Prostate gland (tissue), 2 donors: Measurements from ENCODE around the gene NT5C1B. TPM values are rescaled to one million over a fixed set of nuclear protein-coding genes. Genes with fewer than 3 reads are reported as not detected.

Experiments
- DNase-seq: peaks from one replicate; pipeline ENCODE4 v3.0.0-alpha.2; 2019; ENCODE audit warnings: low spot score
- H3K27ac ChIP-seq, 2 donors: fragments of 200-600 bp; sonication (generic); 2 replicates each; pipeline ENCODE4 v1.5.1; 2017 to 2019
- H3K27me3 ChIP-seq: fragments of 200-600 bp; sonication (generic); replicated peaks from 2 replicates; pipeline ENCODE4 v1.5.1; 2019; ENCODE audit not compliant: insufficient read depth
- H3K36me3 ChIP-seq, 2 donors: fragments of 200-600 bp; sonication (generic); 1 replicate in 1 of 2; 2 replicates in 1 of 2; pipeline versions ENCODE4 v1.5.1 to v1.8.1; 2017 to 2019
- H3K4me1 ChIP-seq: fragments of 200-600 bp; sonication (generic); replicated peaks from 2 replicates; pipeline ENCODE4 v1.5.1; 2019
- H3K4me3 ChIP-seq, 2 donors: fragments of 200-600 bp; sonication (generic); 2 replicates each; pipeline ENCODE4 v1.5.1; 2017 to 2019
- H3K9me3 ChIP-seq: fragments of 200-600 bp; sonication (generic); 2 replicates; pipeline ENCODE4 v1.5.1; 2017
- CTCF ChIP-seq, 4 experiments: fragments of 200-600 bp in 2 of 4; fragments of 450-650 bp in 2 of 4; sonication (generic) in 2 of 4; IDR thresholded peaks; 1 replicate in 3 of 4; 2 replicates in 1 of 4; pipeline ENCODE4 v1.5.1; 2016 to 2019; ENCODE audit warnings: antibody characterized with exemption in 4 of 4, mild to moderate bottlenecking in 2 of 4, moderate library complexity in 2 of 4
- POLR2A ChIP-seq: fragments of 450-650 bp; IDR thresholded peaks from one replicate; pipeline ENCODE4 v1.6.1; 2016; ENCODE audit warnings: antibody characterized with exemption, mild to moderate bottlenecking
- POLR2AphosphoS5 ChIP-seq: sonication (generic); formaldehyde crosslinking; IDR thresholded peaks from one replicate; pipeline ENCODE4 v1.6.1; 2017; ENCODE audit warnings: antibody characterized with exemption
- WGBS: methylation state at CpG from one replicate; pipeline ENCODE4 v1.1.5; 2018; 5-methylcytosine and 5-hydroxymethylcytosine counted together
- intact Hi-C: fragments of 100-400 bp; cut with DNase I; formaldehyde crosslinking; loops from one replicate; pipeline ENCODE4 v1.14.2; 2022
- total RNA-seq, 2 donors: library from RNA; depleted of rRNA; stranded (reverse); fragments of >200 nt; gene quantifications; one replicate each; pipeline ENCODE4 v1.1.0, GENCODE V29; 2016

Gene NT5C1B
- total RNA-seq, 2 donors from 2014 or later = 4.8 TPM; not detected in 1

DNA sequence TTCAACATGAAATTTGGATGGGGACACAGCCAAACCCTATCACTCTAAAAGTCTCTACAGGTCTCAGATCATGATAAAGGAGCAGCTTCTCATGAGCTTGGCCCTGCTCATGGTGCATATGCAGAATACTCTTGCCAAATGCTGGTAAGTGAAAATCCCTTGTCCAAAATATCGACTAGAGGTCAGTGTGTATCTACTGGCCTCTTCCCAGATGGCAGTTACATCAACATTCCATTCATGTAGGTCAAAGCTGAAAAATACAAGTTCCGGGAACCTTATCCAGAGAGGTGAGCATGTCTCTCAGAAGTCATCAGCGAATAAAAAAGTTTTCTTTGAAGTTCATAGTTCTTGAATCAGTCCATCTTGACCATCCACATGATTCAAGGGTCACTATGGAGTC, 7.6 kb upstream of the NT5C1B start:
- no peak overlapping the region for H3K27ac ChIP-seq
- DNase-seq = no peak
- intact Hi-C loops = no loop called here
- H3K4me3 ChIP-seq = no peak overlapping the region
- WGBS = 93% methylated on average over 3 of the region's 3 CpGs
- no peaks in the 10 kb centered on the region for H3K27me3 ChIP-seq
- TF ChIP-seq POLR2AphosphoS5 (no peak), CTCF (IDR thresholded peaks at IDR 0.05) (no peak), POLR2A (no peak)
- no peaks in the 10 kb centered on the region for H3K9me3 ChIP-seq
- H3K36me3 ChIP-seq = no peaks in the 10 kb centered on the region
- H3K4me1 ChIP-seq = no peaks in the 10 kb centered on the region

DNA sequence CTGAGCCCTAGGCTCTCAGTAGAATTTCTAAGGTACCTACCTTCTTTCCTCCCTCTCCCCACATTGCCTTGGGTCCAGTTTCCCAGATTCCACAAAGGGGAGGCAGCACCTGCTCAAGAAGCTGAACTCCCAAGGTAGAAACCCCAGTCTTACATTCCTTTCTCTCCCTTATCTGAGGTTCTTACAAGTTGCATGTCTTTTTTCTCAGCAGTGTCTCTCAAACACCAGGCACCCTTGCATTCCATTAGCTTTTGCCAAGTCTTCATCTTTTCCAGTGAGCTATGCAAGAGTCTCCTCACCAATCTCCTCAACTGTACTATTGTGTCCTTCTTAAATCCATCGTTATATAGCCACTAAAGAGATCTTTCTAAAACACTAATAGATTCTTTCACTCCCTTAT, 4.1 kb upstream of the NT5C1B start:
- TF ChIP-seq CTCF (IDR thresholded peaks at IDR 0.05) (no peak), POLR2AphosphoS5 (no peak), POLR2A (no peak)
- no peak for DNase-seq
- H3K4me3 ChIP-seq = no peak overlapping the region
- H3K36me3 ChIP-seq = no peaks in the 10 kb centered on the region
- intact Hi-C loops = no loop called here
- no peak overlapping the region for H3K27ac ChIP-seq
- H3K4me1 ChIP-seq = no peaks in the 10 kb centered on the region
- H3K9me3 ChIP-seq = no peaks in the 10 kb centered on the region
- WGBS = 97% methylated on average over 1 of the region's 1 CpG
- no peaks in the 10 kb centered on the region for H3K27me3 ChIP-seq

DNA sequence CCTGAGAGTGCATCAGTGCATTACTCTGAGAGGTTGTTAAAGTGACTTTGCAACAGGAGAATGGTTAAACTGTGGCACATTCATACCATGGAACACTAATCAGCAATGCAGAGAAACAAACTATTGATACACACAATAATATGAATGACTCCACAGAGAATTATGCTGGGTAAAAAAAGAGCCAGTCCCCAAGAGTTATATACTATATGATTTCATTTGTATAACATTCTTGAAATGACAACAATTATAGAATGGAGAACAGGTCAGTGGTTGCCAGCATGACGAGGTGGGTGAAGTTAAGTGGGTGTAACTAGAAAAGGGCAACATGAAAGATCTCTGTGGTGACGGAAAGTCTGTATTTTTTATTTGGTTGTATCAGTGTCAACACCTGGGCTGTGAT, 3.0 kb upstream of the NT5C1B start:
- Histone ChIP-seq H3K36me3 (no peaks in the 10 kb centered on the region), H3K27ac (no peak overlapping the region), H3K9me3 (no peaks in the 10 kb centered on the region), H3K27me3 (no peaks in the 10 kb centered on the region), H3K4me1 (no peaks in the 10 kb centered on the region), H3K4me3 (no peak overlapping the region)
- DNase-seq = no peak
- intact Hi-C loops = no loop called here
- WGBS = 92% methylated on average over 2 of the region's 2 CpGs
- no peak for TF ChIP-seq POLR2AphosphoS5
- no peak for TF ChIP-seq CTCF (IDR thresholded peaks at IDR 0.05)
- TF ChIP-seq POLR2A = no peak

DNA sequence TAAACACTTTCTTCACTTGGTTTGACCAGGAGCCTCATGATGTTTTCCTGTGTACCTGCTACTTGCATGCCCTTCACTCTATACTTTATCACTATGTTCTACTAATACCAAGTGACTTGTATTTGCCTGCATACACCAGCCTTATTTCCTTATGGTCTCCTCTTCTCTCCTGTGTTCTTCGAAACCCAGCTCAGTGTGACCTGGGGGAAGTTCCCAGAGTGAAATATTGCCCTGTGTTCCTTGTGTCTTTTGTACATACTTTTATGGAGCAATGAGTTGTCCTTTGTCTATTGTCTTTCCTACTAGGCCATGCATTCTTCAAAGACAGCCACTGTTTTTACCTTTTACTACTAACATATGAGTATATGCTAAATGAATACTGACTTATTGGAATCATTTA, 567 bp downstream of the NT5C1B start:
- Histone ChIP-seq H3K27ac (no peak overlapping the region), H3K4me1 (no peaks in the 10 kb centered on the region), H3K9me3 (no peaks in the 10 kb centered on the region), H3K4me3 (no peak overlapping the region), H3K36me3 (no peaks in the 10 kb centered on the region), H3K27me3 (no peaks in the 10 kb centered on the region)
- WGBS = 67% methylated on average over 1 of the region's 1 CpG
- TF ChIP-seq CTCF (IDR thresholded peaks at IDR 0.05) (no peak), POLR2AphosphoS5 (no peak), POLR2A (no peak)
- intact Hi-C loops = no loop called here
- DNase-seq = no peak

DNA sequence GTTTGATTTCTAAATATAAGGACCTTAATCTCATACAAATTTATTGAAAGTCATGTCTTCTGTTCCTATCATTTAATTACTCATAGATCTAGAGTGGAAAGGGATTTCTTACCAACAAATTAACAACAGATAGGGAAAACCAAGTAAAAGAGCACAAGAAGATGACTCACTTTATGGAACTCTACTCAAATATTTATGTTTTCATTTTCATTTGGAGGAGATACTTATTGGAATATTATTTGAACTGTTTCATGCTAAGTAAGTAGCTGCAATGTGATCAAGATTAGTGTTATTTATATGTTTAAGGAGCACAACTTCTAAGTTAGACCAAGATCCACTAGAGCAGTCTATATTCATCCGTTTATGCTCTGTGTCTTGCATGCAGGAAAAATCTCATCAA, 1.3 kb downstream of the NT5C1B start:
- Histone ChIP-seq H3K9me3 (no peaks in the 10 kb centered on the region), H3K4me3 (no peak overlapping the region), H3K27me3 (no peaks in the 10 kb centered on the region), H3K27ac (no peak overlapping the region), H3K4me1 (no peaks in the 10 kb centered on the region), H3K36me3 (no peaks in the 10 kb centered on the region)
- no peak for TF ChIP-seq POLR2AphosphoS5
- no peak for TF ChIP-seq POLR2A
- TF ChIP-seq CTCF (IDR thresholded peaks at IDR 0.05) = no peak
- intact Hi-C loops = no loop called here
- DNase-seq = no peak
- WGBS = 88% methylated on average over 1 of the region's 1 CpG
